ENCODE results near the gene CAD. TPM values are rescaled to one million over a fixed set of nuclear protein-coding genes. Genes with fewer than 3 reads are reported as not detected.

CAD gene
- total RNA-seq, 1 donor from 2014 or later: 85.1 TPM

DNA sequence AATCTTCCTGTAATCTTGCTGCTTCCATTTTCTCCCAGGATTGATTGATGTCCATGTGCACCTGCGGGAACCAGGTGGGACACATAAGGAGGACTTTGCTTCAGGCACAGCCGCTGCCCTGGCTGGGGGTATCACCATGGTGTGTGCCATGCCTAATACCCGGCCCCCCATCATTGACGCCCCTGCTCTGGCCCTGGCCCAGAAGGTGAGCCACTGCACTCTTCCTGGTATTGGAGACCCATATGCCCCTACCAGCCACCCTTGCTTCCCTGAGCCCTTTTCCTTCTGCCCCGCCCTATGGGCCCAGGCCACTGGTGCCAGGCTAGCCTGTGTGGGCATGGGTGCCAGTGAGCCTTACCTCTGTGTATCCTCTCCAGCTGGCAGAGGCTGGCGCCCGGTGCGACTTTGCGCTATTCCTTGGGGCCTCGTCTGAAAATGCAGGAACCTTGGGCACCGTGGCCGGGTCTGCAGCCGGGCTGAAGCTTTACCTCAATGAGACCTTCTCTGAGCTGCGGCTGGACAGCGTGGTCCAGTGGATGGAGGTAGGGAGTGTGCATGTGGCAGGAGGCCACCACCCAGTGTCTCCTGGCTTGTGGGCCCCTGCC lies 20.3 kb downstream of the CAD start:
- Mint-ChIP-seq H3K27me3 (no peaks in the 10 kb centered on the region), H3K4me3 (no peak overlapping the region), H3K36me3 (peaks cover 24% of the 10 kb centered on the region), H3K27ac (no peak overlapping the region), H3K9me3 (no peaks in the 10 kb centered on the region), H3K4me1 (ENCODE audit: unreplicated experiment) (no peaks in the 10 kb centered on the region)
- no peak for DNase-seq (ENCODE audit: extremely low spot score, unreplicated experiment)
- TF ChIP-seq CTCF (conservative IDR thresholded peaks at IDR 0.05): no peak

DNA sequence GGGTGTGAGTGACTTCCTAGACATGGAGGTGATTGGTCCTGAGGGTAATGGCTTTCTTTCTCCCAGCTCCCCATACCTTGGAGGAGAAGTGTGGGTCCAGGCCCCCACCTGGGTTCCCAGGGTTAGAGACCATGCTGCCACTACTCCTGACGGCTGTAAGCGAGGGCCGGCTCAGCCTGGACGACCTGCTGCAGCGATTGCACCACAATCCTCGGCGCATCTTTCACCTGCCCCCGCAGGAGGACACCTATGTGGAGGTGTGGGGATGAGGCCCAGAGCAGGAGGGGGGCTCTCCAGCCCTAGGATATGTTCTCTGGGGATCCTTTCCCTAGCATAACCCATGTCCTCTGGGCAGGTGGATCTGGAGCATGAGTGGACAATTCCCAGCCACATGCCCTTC lies 21.8 kb downstream of the CAD start:
- DNase-seq (ENCODE audit: extremely low spot score, unreplicated experiment): no peak
- no peak overlapping the region for H3K4me3 Mint-ChIP-seq
- TF ChIP-seq CTCF (conservative IDR thresholded peaks at IDR 0.05): no peak
- no peak overlapping the region for H3K27ac Mint-ChIP-seq
- no peaks in the 10 kb centered on the region for H3K27me3 Mint-ChIP-seq
- peaks cover 17% of the 10 kb centered on the region for H3K36me3 Mint-ChIP-seq
- H3K4me1 Mint-ChIP-seq (ENCODE audit: unreplicated experiment): no peaks in the 10 kb centered on the region
- no peaks in the 10 kb centered on the region for H3K9me3 Mint-ChIP-seq

DNA sequence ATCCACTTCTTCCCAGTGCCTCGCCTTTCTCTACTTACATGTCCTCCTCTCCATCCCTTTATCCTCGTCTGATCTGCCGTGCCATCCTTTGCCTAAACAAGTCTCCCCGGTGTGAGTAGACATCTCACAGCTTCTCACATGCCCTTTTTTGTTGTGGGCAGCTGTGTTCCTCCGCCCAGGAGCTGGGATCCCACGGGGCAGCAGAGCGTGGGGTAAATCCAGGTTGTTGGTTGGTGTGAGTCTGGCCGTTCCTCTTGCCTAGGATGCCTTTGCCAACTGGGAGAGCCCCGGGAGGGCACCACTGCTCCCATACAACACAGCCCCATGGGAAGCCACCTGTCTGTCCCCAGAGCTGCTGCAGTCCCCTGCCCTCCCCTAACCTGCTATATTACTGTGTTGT lies 23.2 kb downstream of the CAD start:
- TF ChIP-seq CTCF (conservative IDR thresholded peaks at IDR 0.05): no peak
- no peaks in the 10 kb centered on the region for H3K9me3 Mint-ChIP-seq
- no peak overlapping the region for H3K4me3 Mint-ChIP-seq
- H3K27me3 Mint-ChIP-seq: no peaks in the 10 kb centered on the region
- H3K4me1 Mint-ChIP-seq (ENCODE audit: unreplicated experiment): no peaks in the 10 kb centered on the region
- H3K36me3 Mint-ChIP-seq: peaks cover 14% of the 10 kb centered on the region
- DNase-seq (ENCODE audit: extremely low spot score, unreplicated experiment): no peak
- no peak overlapping the region for H3K27ac Mint-ChIP-seq

- no peaks in the 10 kb centered on the region for H3K4me1 Mint-ChIP-seq (ENCODE audit: unreplicated experiment)
- no peak for DNase-seq (ENCODE audit: extremely low spot score, unreplicated experiment)
- H3K9me3 Mint-ChIP-seq: no peaks in the 10 kb centered on the region
- TF ChIP-seq CTCF (conservative IDR thresholded peaks at IDR 0.05): no peak
- H3K27ac Mint-ChIP-seq: no peak overlapping the region
- no peak overlapping the region for H3K4me3 Mint-ChIP-seq
- H3K27me3 Mint-ChIP-seq: no peaks in the 10 kb centered on the region
- peaks cover 10% of the 10 kb centered on the region for H3K36me3 Mint-ChIP-seq
Measured at GRCh38 chr2:27241761-27242613, 24.8 kb downstream of the CAD start.

GRCh38 chr2:27242614-27242951 lies 25.4 kb downstream of the CAD start:
- H3K27me3 Mint-ChIP-seq: peaks cover 2% of the 10 kb centered on the region
- no peaks in the 10 kb centered on the region for H3K4me1 Mint-ChIP-seq (ENCODE audit: unreplicated experiment)
- DNase-seq (ENCODE audit: extremely low spot score, unreplicated experiment): no peak
- no peak overlapping the region for H3K27ac Mint-ChIP-seq
- H3K4me3 Mint-ChIP-seq: no peak overlapping the region
- H3K36me3 Mint-ChIP-seq: peaks cover 10% of the 10 kb centered on the region
- no peak for TF ChIP-seq CTCF (conservative IDR thresholded peaks at IDR 0.05)
- no peaks in the 10 kb centered on the region for H3K9me3 Mint-ChIP-seq
